ENCODE measurements around the gene LAMB1.

DNA sequence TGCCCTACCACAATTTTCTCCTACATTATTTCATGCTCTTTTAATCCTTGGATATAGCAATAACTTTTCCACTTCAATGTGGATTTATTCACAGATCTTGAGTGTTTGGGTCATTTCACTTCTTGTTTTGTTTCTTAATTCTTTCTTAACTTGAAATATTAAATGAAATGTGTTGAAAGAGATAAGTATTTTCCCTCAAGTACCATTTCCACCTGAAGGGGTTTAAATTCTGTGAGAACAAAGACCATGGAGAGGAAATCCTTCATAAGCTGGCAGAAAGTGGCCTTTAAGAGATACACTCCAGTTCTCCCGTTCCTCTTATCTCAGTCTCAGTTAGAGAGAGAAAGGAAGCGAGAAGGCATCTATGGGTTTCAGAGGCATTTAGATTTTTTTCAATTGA is 126.0 kb downstream of the LAMB1 start:
- no peak for TF ChIP-seq CTCF (IDR thresholded peaks at IDR 0.05; ENCODE audit: insufficient read depth, low read length)
- TF ChIP-seq POLR2AphosphoS5 (IDR thresholded peaks at IDR 0.05; ENCODE audit: low read depth) = no peak
- no peak for TF ChIP-seq REST (IDR thresholded peaks at IDR 0.05; ENCODE audit: insufficient replicate concordance, low read depth)
- no peak for TF ChIP-seq GABPA (IDR thresholded peaks at IDR 0.05; ENCODE audit: low read depth)
- TF ChIP-seq SPI1 (IDR thresholded peaks at IDR 0.05; ENCODE audit: borderline replicate concordance, low read depth) = no peak

Data from HL-60 (cell line).